ENCODE measurements around the gene KRTAP5-7. TPM values are rescaled to one million over a fixed set of nuclear protein-coding genes. Genes with fewer than 3 reads are reported as not detected.

The KRTAP5-7 gene
- total RNA-seq, 2 donors from 2014 or later: not detected

DNA sequence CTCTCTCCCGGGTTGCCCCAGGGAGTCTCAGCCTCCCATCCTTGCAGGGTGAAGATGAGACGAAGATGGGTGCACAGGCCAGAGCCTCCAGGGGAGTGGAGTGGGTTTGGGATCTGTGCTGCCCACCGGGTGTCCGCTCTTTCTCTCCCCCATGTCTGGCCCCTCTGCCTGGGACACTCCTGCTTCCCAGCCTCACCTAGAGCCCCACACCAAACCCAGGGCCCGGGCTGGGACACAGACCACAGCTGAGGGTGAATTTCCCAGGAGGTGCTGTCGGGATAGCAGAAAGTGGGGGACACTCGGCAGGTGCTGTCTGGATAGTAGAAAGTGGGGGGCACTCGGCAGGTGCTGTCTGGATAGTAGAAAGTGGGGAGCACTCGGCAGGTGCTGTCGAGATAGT lies 25.0 kb upstream of the KRTAP5-7 start:
- Mint-ChIP-seq H3K4me1 (peaks cover 26% of the 10 kb centered on the region), H3K27ac (no peak overlapping the region), H3K9me3 (peaks cover 16% of the 10 kb centered on the region), H3K4me3 (no peak overlapping the region), H3K27me3 (ENCODE audit: insufficient read depth) (no peaks in the 10 kb centered on the region), H3K36me3 (ENCODE audit: low read depth) (peaks cover 50% of the 10 kb centered on the region)
- peaks cover 35% of the 10 kb centered on the region for H3K36me3 ChIP-seq (ENCODE audit: control insufficient read depth, insufficient read depth, low read length)
- peaks cover 11% of the 10 kb centered on the region for H3K4me1 ChIP-seq (ENCODE audit: control insufficient read depth, insufficient read depth, low read length)
- H3K4me3 ChIP-seq (ENCODE audit: low read length): no peak overlapping the region
- DNase-seq: peak; percentile 36
- TF ChIP-seq, protein P1, sequence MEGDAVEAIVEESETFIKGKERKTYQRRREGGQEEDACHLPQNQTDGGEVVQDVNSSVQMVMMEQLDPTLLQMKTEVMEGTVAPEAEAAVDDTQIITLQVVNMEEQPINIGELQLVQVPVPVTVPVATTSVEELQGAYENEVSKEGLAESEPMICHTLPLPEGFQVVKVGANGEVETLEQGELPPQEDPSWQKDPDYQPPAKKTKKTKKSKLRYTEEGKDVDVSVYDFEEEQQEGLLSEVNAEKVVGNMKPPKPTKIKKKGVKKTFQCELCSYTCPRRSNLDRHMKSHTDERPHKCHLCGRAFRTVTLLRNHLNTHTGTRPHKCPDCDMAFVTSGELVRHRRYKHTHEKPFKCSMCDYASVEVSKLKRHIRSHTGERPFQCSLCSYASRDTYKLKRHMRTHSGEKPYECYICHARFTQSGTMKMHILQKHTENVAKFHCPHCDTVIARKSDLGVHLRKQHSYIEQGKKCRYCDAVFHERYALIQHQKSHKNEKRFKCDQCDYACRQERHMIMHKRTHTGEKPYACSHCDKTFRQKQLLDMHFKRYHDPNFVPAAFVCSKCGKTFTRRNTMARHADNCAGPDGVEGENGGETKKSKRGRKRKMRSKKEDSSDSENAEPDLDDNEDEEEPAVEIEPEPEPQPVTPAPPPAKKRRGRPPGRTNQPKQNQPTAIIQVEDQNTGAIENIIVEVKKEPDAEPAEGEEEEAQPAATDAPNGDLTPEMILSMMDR (conservative IDR thresholded peaks at IDR 0.05): no peak
- no peak overlapping the region for H3K9ac ChIP-seq (ENCODE audit: extremely low read depth, low read length, poor library complexity, severe bottlenecking)
- no peak overlapping the region for H3K27ac ChIP-seq (ENCODE audit: low read depth, low read length)
- no peaks in the 10 kb centered on the region for H3K27me3 ChIP-seq (ENCODE audit: control insufficient read depth, insufficient read depth, low read length, poor library complexity, severe bottlenecking)
- peaks cover 11% of the 10 kb centered on the region for H3K9me3 ChIP-seq (ENCODE audit: control insufficient read depth, low read length)
- WGBS, 2 experiments (ENCODE audit: insufficient coverage in 1 of 2, insufficient read length in 1 of 2): 94 to 95% methylated on average over 4 to 10 of the region's 10 CpGs

DNA sequence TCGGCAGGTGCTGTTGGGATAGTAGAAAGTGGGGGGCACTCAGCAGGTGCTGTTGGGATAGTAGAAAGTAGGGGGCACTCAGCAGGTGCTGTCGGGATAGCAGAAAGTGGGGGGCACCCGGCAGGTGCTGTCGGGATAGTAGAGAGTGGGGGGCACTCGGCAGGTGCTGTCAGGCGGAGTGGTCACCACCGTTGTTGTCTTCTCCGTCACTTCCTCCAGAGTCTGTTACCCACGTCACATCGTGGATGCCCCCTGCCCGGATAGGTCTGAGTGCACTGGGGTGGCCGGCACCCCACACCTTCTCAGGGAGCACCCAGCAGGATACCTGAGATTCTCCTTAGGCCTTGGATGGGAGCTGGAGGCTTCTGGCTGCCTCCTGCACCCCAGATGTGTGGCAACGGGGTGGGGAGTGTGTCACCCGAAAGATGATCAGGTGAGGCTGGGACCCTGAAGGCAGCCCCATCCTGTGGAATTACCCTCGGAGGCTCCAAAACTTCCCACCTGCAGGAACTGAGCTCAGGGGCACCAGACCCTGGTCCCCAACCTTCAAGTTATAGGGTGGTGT lies 24.1 kb upstream of the KRTAP5-7 start:
- Histone ChIP-seq H3K4me3 (ENCODE audit: low read length) (no peak overlapping the region), H3K9me3 (ENCODE audit: control insufficient read depth, low read length) (peaks cover 20% of the 10 kb centered on the region), H3K27ac (ENCODE audit: low read depth, low read length) (no peak overlapping the region), H3K27me3 (ENCODE audit: control insufficient read depth, insufficient read depth, low read length, poor library complexity, severe bottlenecking) (no peaks in the 10 kb centered on the region), H3K36me3 (ENCODE audit: control insufficient read depth, insufficient read depth, low read length) (peaks cover 32% of the 10 kb centered on the region), H3K4me1 (ENCODE audit: control insufficient read depth, insufficient read depth, low read length) (peaks cover 11% of the 10 kb centered on the region), H3K9ac (ENCODE audit: extremely low read depth, low read length, poor library complexity, severe bottlenecking) (no peak overlapping the region)
- Mint-ChIP-seq H3K4me1 (peaks cover 26% of the 10 kb centered on the region), H3K9me3 (peaks cover 24% of the 10 kb centered on the region), H3K27me3 (ENCODE audit: insufficient read depth) (no peaks in the 10 kb centered on the region), H3K4me3 (no peak overlapping the region), H3K36me3 (ENCODE audit: low read depth) (peaks cover 50% of the 10 kb centered on the region), H3K27ac (no peak overlapping the region)
- 96 to 97% methylated on average over 12 to 14 of the region's 15 CpGs for WGBS, 2 experiments (ENCODE audit: insufficient coverage in 1 of 2, insufficient read length in 1 of 2)
- DNase-seq: no peak
- TF ChIP-seq, protein P1 (conservative IDR thresholded peaks at IDR 0.05): no peak

DNA sequence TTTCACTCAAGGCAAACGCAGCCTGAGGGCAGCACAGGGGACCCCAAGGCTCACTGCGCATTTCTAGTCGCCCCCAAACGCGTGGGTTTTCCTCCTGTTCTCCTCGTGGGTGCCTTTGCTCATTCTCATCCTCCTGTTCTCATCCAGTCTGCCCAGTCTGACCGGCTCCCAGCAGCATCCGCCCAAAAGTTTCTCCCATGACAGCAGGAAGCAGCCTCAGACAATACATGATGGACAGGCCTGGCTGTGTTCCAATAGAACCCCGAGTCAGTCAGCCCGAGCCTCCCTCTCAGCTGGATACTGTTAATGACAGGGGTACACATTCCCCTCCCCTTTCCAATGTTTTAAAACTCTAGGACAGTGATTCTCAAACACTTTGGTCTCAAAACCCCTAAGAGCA lies 22.5 kb upstream of the KRTAP5-7 start:
- Mint-ChIP-seq H3K27ac (peak overlapping the region; percentile 80), H3K4me1 (peaks cover 26% of the 10 kb centered on the region), H3K36me3 (ENCODE audit: low read depth) (peaks cover 52% of the 10 kb centered on the region), H3K27me3 (ENCODE audit: insufficient read depth) (no peaks in the 10 kb centered on the region), H3K4me3 (no peak overlapping the region), H3K9me3 (peaks cover 39% of the 10 kb centered on the region)
- no peak overlapping the region for H3K4me3 ChIP-seq (ENCODE audit: low read length)
- no peak overlapping the region for H3K27ac ChIP-seq (ENCODE audit: low read depth, low read length)
- 53 to 70% methylated on average over 10 of the region's 10 CpGs for WGBS, 2 experiments (ENCODE audit: insufficient coverage in 1 of 2, insufficient read length in 1 of 2)
- TF ChIP-seq, protein P1 (conservative IDR thresholded peaks at IDR 0.05): no peak
- peak; percentile 77 for DNase-seq
- H3K36me3 ChIP-seq (ENCODE audit: control insufficient read depth, insufficient read depth, low read length): peaks cover 31% of the 10 kb centered on the region
- peaks cover 11% of the 10 kb centered on the region for H3K4me1 ChIP-seq (ENCODE audit: control insufficient read depth, insufficient read depth, low read length)
- H3K9me3 ChIP-seq (ENCODE audit: control insufficient read depth, low read length): peaks cover 36% of the 10 kb centered on the region
- no peaks in the 10 kb centered on the region for H3K27me3 ChIP-seq (ENCODE audit: control insufficient read depth, insufficient read depth, low read length, poor library complexity, severe bottlenecking)
- H3K9ac ChIP-seq (ENCODE audit: extremely low read depth, low read length, poor library complexity, severe bottlenecking): no peak overlapping the region
